ENCODE results near the gene NRG4. TPM values are rescaled to one million over a fixed set of nuclear protein-coding genes. Genes with fewer than 3 reads are reported as not detected.

NRG4 gene
- polyA plus RNA-seq, 4 donors: 3.4 to 6.6 (median 5.0) TPM

Other genes with a start within 250 kb of the NRG4 start
- 10 to 100 TPM; 43.3 to 68.1 (median 52.0) TPM for gene UBE2Q2, start 169.0 kb downstream of the NRG4 start, polyA plus RNA-seq (ENCODE audit: insufficient read length in 4 of 4)
- gene FBXO22, start 108.5 kb downstream of the NRG4 start, polyA plus RNA-seq (ENCODE audit: insufficient read length in 4 of 4): 10 to 100 TPM; 36.0 to 50.4 (median 47.8) TPM
- 10 to 100 TPM in 3 of 4 donors, under 1 TPM in 1; 0.78 to 14.0 (median 11.0) TPM for gene TMEM266, start 47.6 kb upstream of the NRG4 start, polyA plus RNA-seq (ENCODE audit: insufficient read length in 4 of 4)